IMR-90 (cell line): Measurements from ENCODE around the gene FGFBP2. TPM values are rescaled to one million over a fixed set of nuclear protein-coding genes. Genes with fewer than 3 reads are reported as not detected.

Experiments used
- ATAC-seq: fragments of 200-7000 bp; cut with Tn5 transposase; 2 replicates; pipeline ENCODE4 v1.9.1; 2020; ENCODE audit warnings: low read depth, mild to moderate bottlenecking, moderate library complexity
- BruUV-seq: library from RNA; stranded (reverse); fragments of 400-500 nt; replicated peaks from 2 replicates; lab custom pipeline; 2021; lab: Mats Ljungman, UMichigan
- CTCF ChIA-PET: fragments of 300-600 bp; formaldehyde crosslinking; extraction: SDS; loops from one replicate; lab custom pipeline; 2021; ENCODE audit warnings: antibody characterized with exemption; lab: Yijun Ruan, JAX
- POLR2A ChIA-PET: fragments of 300-600 bp; sonication (Branson Sonifier 250); formaldehyde crosslinking; loops from one replicate; lab custom pipeline; 2022; ENCODE audit warnings: antibody characterized with exemption; ENCODE audit not compliant: unreplicated experiment; lab: Charles Lee
- DNase-seq: peaks from one replicate; pipeline ENCODE4 v3.0.0; 2013
- H2AFZ ChIP-seq: replicated peaks from 2 replicates; pipeline ENCODE3; 2013; ENCODE audit warnings: low read length, mild to moderate bottlenecking; ENCODE audit not compliant: poor library complexity
- H2AK5ac ChIP-seq: 2 replicates; pipeline ENCODE4 v1.6.1; 2013; ENCODE audit warnings: low read depth, low read length, inconsistent platforms
- H2AK9ac ChIP-seq: replicated peaks from 2 replicates; pipeline ENCODE3; 2013; ENCODE audit warnings: mild to moderate bottlenecking, low read depth, low read length, moderate library complexity; ENCODE audit not compliant: poor library complexity
- H2BK120ac ChIP-seq: 2 replicates; pipeline ENCODE4 v1.6.1; 2013; ENCODE audit warnings: low read depth, low read length, inconsistent platforms
- H2BK15ac ChIP-seq: 3 replicates; pipeline ENCODE4 v1.6.1; 2013; ENCODE audit warnings: low read depth, low read length, inconsistent platforms
- H2BK20ac ChIP-seq: 2 replicates; pipeline ENCODE4 v1.6.1; 2013; ENCODE audit warnings: low read depth, mild to moderate bottlenecking, inconsistent platforms, low read length, moderate library complexity
- H2BK5ac ChIP-seq: 2 replicates; pipeline ENCODE4 v1.6.1; 2013; ENCODE audit warnings: mild to moderate bottlenecking, low read depth, low read length, inconsistent platforms; ENCODE audit not compliant: poor library complexity, severe bottlenecking
- H3K14ac ChIP-seq: replicated peaks from 2 replicates; pipeline ENCODE4 v1.6.1; 2013; ENCODE audit warnings: low read depth, low read length, inconsistent platforms
- H3K18ac ChIP-seq: 2 replicates; pipeline ENCODE4 v1.6.1; 2013; ENCODE audit warnings: low read depth, low read length, control low read depth
- H3K23ac ChIP-seq: 2 replicates; pipeline ENCODE4 v1.6.1; 2013; ENCODE audit warnings: low read depth, low read length, inconsistent platforms
- H3K27ac ChIP-seq: 2 replicates; pipeline ENCODE4 v1.5.1; 2013; ENCODE audit warnings: mild to moderate bottlenecking, control low read depth, low read length; ENCODE audit not compliant: insufficient read depth
- H3K27me3 ChIP-seq: 2 replicates; pipeline ENCODE4 v1.6.1; 2013; ENCODE audit warnings: low read length; ENCODE audit not compliant: control insufficient read depth, insufficient read depth
- H3K36me3 ChIP-seq: 2 replicates; pipeline ENCODE4 v1.6.1; 2013; ENCODE audit warnings: low read length, mixed read lengths; ENCODE audit not compliant: control insufficient read depth, insufficient read depth
- H3K4ac ChIP-seq: 2 replicates; pipeline ENCODE4 v1.6.1; 2013; ENCODE audit warnings: low read depth, low read length, inconsistent platforms
- H3K4me1 ChIP-seq: 2 replicates; pipeline ENCODE4 v1.6.1; 2013; ENCODE audit warnings: low read length, mixed read lengths; ENCODE audit not compliant: control insufficient read depth, insufficient read depth
- H3K4me2 ChIP-seq: 2 replicates; pipeline ENCODE4 v1.6.1; 2013; ENCODE audit warnings: low read depth, mild to moderate bottlenecking, control low read depth, low read length, moderate library complexity
- H3K4me3 ChIP-seq: 2 replicates; pipeline ENCODE4 v1.5.1; 2013; ENCODE audit warnings: low read depth, mild to moderate bottlenecking, control low read depth, low read length, moderate library complexity; ENCODE audit not compliant: insufficient read depth
- H3K56ac ChIP-seq: 2 replicates; pipeline ENCODE4 v1.6.1; 2013; ENCODE audit warnings: low read length, inconsistent platforms; ENCODE audit not compliant: insufficient read depth; ENCODE audit errors: extremely low read depth
- H3K79me1 ChIP-seq, 2 experiments: 2 replicates each; pipeline ENCODE4 v1.6.1; 2013; ENCODE audit warnings: low read length in 2 of 2, inconsistent platforms in 1 of 2, low read depth in 1 of 2
- H3K9ac ChIP-seq: 2 replicates; pipeline ENCODE4 v1.6.1; 2013; ENCODE audit warnings: low read depth, low read length, control low read depth
- H3K9me1 ChIP-seq: 2 replicates; pipeline ENCODE4 v1.6.1; 2013; ENCODE audit warnings: low read length, inconsistent platforms; ENCODE audit not compliant: insufficient read depth
- H3K9me3 ChIP-seq: 2 replicates; pipeline ENCODE4 v1.6.1; 2013; ENCODE audit warnings: low read length; ENCODE audit not compliant: control insufficient read depth, insufficient read depth
- H4K20me1 ChIP-seq: 2 replicates; pipeline ENCODE4 v1.6.1; 2013; ENCODE audit warnings: low read length, inconsistent platforms; ENCODE audit not compliant: insufficient read depth
- H4K5ac ChIP-seq: 2 replicates; pipeline ENCODE4 v1.6.1; 2013; ENCODE audit warnings: mild to moderate bottlenecking, low read depth, low read length, control low read depth
- H4K8ac ChIP-seq, 2 experiments: 2 replicates each; pipeline ENCODE4 v1.6.1; 2013; ENCODE audit warnings: low read depth in 2 of 2, low read length in 2 of 2, control low read depth in 1 of 2, inconsistent platforms in 1 of 2
- H4K91ac ChIP-seq: 2 replicates; pipeline ENCODE4 v1.6.1; 2013; ENCODE audit warnings: low read depth, low read length, inconsistent platforms; ENCODE audit not compliant: insufficient read depth
- BHLHE40 ChIP-seq: fragments of 150-350 bp; IDR thresholded peaks from 2 replicates; pipeline ENCODE4 v1.6.1; 2016; ENCODE audit warnings: mild to moderate bottlenecking, low read depth, low read length
- CEBPB ChIP-seq: IDR thresholded peaks from 2 replicates; pipeline ENCODE4 v1.6.1; 2012; ENCODE audit warnings: low read depth, low read length, improper control_type of control experiment
- CHD1 ChIP-seq: IDR thresholded peaks from 2 replicates; pipeline ENCODE4 v1.6.1; 2012; ENCODE audit warnings: low read depth, low read length, improper control_type of control experiment
- MXI1 ChIP-seq: IDR thresholded peaks from 2 replicates; pipeline ENCODE4 v1.6.1; 2012; ENCODE audit warnings: low read depth, mild to moderate bottlenecking, low read length, moderate library complexity, borderline replicate concordance
- NFE2L2 ChIP-seq: fragments of 150-350 bp; IDR thresholded peaks from 2 replicates; pipeline ENCODE4 v1.6.1; 2016; ENCODE audit warnings: low read depth, mild to moderate bottlenecking, low read length
- POLR2A ChIP-seq: IDR thresholded peaks from 2 replicates; pipeline ENCODE4 v1.6.1; 2012; ENCODE audit warnings: mild to moderate bottlenecking, low read depth, low read length
- RAD21 ChIP-seq: IDR thresholded peaks from 2 replicates; pipeline ENCODE4 v1.6.1; 2012; ENCODE audit warnings: low read length, improper control_type of control experiment
- RCOR1 ChIP-seq: IDR thresholded peaks from 2 replicates; pipeline ENCODE4 v1.6.1; 2012; ENCODE audit warnings: mild to moderate bottlenecking, low read length, improper control_type of control experiment; ENCODE audit not compliant: insufficient replicate concordance
- RFX5 ChIP-seq: IDR thresholded peaks from 2 replicates; pipeline ENCODE4 v1.8.0; 2012; ENCODE audit warnings: low read depth, mild to moderate bottlenecking, low read length, moderate library complexity
- SMC3 ChIP-seq: fragments of 150-350 bp; IDR thresholded peaks from 2 replicates; pipeline ENCODE4 v1.6.1; 2016; ENCODE audit warnings: low read depth, mild to moderate bottlenecking, antibody characterized with exemption, low read length, moderate library complexity
- USF2 ChIP-seq: fragments of 150-350 bp; IDR thresholded peaks from 2 replicates; pipeline ENCODE4 v1.6.1; 2017; ENCODE audit warnings: mild to moderate bottlenecking, antibody characterized with exemption, low read length, low read depth
- WGBS, 2 experiments: methylation state at CpG; one replicate each; pipeline versions ENCODE4 v1.1.5 to v1.1.7; 2013; ENCODE audit warnings: missing lambda C conversion rate in 2 of 2; ENCODE audit not compliant: insufficient read length in 1 of 2; ENCODE audit errors: extremely low coverage in 2 of 2; 5-methylcytosine and 5-hydroxymethylcytosine counted together
- dilution Hi-C: fragments of 300-500 bp; cut with HindIII; formaldehyde crosslinking; loops from one replicate; pipeline ENCODE4 v1.14.3; 2018; ENCODE audit warnings: low sequenced_read_pairs; ENCODE audit not compliant: unreplicated experiment
- in situ Hi-C: fragments of 300-500 bp; cut with MboI; formaldehyde crosslinking; loops from 3 replicates; pipeline ENCODE4 v1.14.3; 2019; ENCODE audit warnings: low sequenced_read_pairs, inconsistent platforms, mixed read lengths
- intact Hi-C: fragments of 100-400 bp; cut with micrococcal nuclease; formaldehyde crosslinking; loops from 2 replicates; pipeline ENCODE4 v1.10.0; 2022
- polyA plus RNA-seq, 3 experiments: library from polyadenylated mRNA; depleted of rRNA; stranded (reverse); fragments of >200 nt; gene quantifications; 2 replicates each; pipeline ENCODE4 v1.2.3, GENCODE V29; 2012; ENCODE audit warnings: low replicate concordance in 1 of 3
- total RNA-seq: library from RNA; depleted of rRNA; stranded (reverse); fragments of >200 nt; gene quantifications from 2 replicates; pipeline ENCODE4 v1.2.3, GENCODE V29; 2012
- TF ChIP-seq, protein P1 (sequence below): fragments of 150-350 bp; IDR thresholded peaks from 2 replicates; pipeline ENCODE4 v1.6.1; 2016; ENCODE audit warnings: low read depth, mild to moderate bottlenecking, low read length, moderate library complexity, borderline replicate concordance

FGFBP2 gene
- total and polyA plus RNA-seq, 2 of the 4 experiments (the other 2 are of a cell fraction): not detected

DNA sequence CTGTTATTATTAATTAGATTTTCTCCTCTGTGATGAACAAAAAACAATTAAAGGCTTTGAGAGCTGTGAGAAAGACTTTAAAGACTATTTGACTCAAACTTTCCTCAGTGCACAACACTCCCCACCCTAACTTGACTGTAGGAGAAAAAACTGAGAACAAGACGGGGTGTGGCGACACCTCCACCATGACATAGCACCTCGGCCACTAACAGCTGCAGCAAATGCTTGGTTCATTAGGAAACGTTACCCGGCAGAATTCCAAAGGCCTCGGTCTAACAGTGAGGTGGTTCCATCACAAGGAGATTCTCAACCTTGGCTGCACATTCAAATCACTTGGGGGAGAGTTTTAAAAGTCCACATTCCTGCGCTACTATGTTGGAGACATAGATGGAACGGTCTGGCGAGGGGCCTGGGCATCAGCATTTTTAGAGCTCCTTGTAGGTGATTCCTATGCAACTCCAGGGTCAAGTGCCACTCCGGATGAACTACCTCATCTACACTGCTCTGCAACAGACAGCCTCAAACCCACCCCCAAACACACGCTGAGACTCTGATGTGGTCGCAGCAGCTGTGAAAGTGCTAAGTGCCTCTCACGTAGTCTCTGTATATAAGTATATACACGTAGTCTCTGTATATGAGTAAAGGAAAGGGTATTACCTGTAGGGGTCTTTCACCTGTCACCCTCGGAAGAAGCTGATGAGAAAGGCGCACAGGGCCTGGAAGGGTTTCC lies 1.0 kb downstream of the FGFBP2 start:
- no peak overlapping the region for H3K18ac ChIP-seq
- H3K4me3 ChIP-seq: no peak overlapping the region
- no peaks in the 10 kb centered on the region for H3K4me1 ChIP-seq
- no peak overlapping the region for H4K8ac ChIP-seq
- no peak overlapping the region for H3K4me2 ChIP-seq
- H3K14ac ChIP-seq: no peak overlapping the region
- peak overlapping the region; percentile 45 for H2AK9ac ChIP-seq
- peaks cover 34% of the 10 kb centered on the region for H3K27me3 ChIP-seq
- in situ Hi-C loops: no loop called here
- H4K20me1 ChIP-seq: no peaks in the 10 kb centered on the region
- H3K36me3 ChIP-seq: no peaks in the 10 kb centered on the region
- dilution Hi-C loops: no loop called here
- no peaks in the 10 kb centered on the region for H3K79me1 ChIP-seq
- no peak overlapping the region for H2BK20ac ChIP-seq
- no peak overlapping the region for H3K9ac ChIP-seq
- no peak overlapping the region for H2BK5ac ChIP-seq
- ATAC-seq (no peak), DNase-seq (no peak)
- H3K23ac ChIP-seq: no peak overlapping the region
- H4K5ac ChIP-seq: no peak overlapping the region
- no peak overlapping the region for H2AFZ ChIP-seq
- no peak overlapping the region for H4K91ac ChIP-seq
- H3K56ac ChIP-seq: no peak overlapping the region
- no peaks in the 10 kb centered on the region for H3K9me1 ChIP-seq
- no peak overlapping the region for H2BK120ac ChIP-seq
- H3K9me3 ChIP-seq: 0 out of 2 replicates have a peak, but pooled peaks cover 1% of the 10 kb centered on the region
- H2BK15ac ChIP-seq: no peak overlapping the region
- intact Hi-C loops: no loop called here
- H3K27ac ChIP-seq: no peak overlapping the region
- BruUV-seq: no TSS peak
- WGBS, 2 experiments: 80% methylated on average over 1 of the region's 16 CpGs; no CpG with 5 or more reads in 1 of the 2 experiments
- TF ChIP-seq CHD1 (no peak), MXI1 (no peak), USF2 (no peak), POLR2A (no peak), CEBPB (no peak), RFX5 (no peak), RCOR1 (no peak), NFE2L2 (no peak), BHLHE40 (no peak), SMC3 (no peak), RAD21 (no peak)
- TF ChIP-seq, protein P1, sequence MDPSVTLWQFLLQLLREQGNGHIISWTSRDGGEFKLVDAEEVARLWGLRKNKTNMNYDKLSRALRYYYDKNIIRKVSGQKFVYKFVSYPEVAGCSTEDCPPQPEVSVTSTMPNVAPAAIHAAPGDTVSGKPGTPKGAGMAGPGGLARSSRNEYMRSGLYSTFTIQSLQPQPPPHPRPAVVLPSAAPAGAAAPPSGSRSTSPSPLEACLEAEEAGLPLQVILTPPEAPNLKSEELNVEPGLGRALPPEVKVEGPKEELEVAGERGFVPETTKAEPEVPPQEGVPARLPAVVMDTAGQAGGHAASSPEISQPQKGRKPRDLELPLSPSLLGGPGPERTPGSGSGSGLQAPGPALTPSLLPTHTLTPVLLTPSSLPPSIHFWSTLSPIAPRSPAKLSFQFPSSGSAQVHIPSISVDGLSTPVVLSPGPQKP: no peak
- H2AK5ac ChIP-seq: no peak overlapping the region
- ChIA-PET POLR2A (no interaction called here), CTCF (interaction anchor here (0.9 kb wide), 1 partner anchor 79 kb away, joined by 3 read pairs; no protein-coding TSS in a partner anchor)
- no peak overlapping the region for H3K4ac ChIP-seq
